Immature natural killer cell (primary cell): Measurements from ENCODE around the gene HGS. TPM values are rescaled to one million over a fixed set of nuclear protein-coding genes. Genes with fewer than 3 reads are reported as not detected.

ENCODE experiments used
- DNase-seq, 3 donors: peaks; one replicate each; pipeline ENCODE4 v3.0.0; 2022; ENCODE audit warnings: mixed read lengths in 1 of 3
- H3K27ac Mint-ChIP-seq, 6 donors: one replicate each; pipeline ENCODE4 v1.8.0; 2020; ENCODE audit warnings: mixed read lengths in 6 of 6, mild to moderate bottlenecking in 5 of 6, inconsistent platforms in 4 of 6, moderate library complexity in 3 of 6
- H3K27me3 Mint-ChIP-seq, 3 donors: one replicate each; pipeline ENCODE4 v1.8.0; 2020 to 2021; ENCODE audit warnings: low read depth in 3 of 3, mild to moderate bottlenecking in 3 of 3, mixed read lengths in 3 of 3, moderate library complexity in 3 of 3, inconsistent platforms in 1 of 3
- H3K36me3 Mint-ChIP-seq, 3 donors: one replicate each; pipeline ENCODE4 v1.8.0; 2020; ENCODE audit warnings: mixed read lengths in 3 of 3, inconsistent platforms in 2 of 3, mild to moderate bottlenecking in 2 of 3
- H3K4me1 Mint-ChIP-seq, 2 donors: one replicate each; pipeline ENCODE4 v1.8.0; 2020; ENCODE audit warnings: inconsistent platforms in 2 of 2, mild to moderate bottlenecking in 2 of 2, mixed read lengths in 2 of 2, moderate library complexity in 1 of 2
- H3K4me3 Mint-ChIP-seq, 5 donors: one replicate each; pipeline ENCODE4 v1.8.0; 2020; ENCODE audit warnings: mild to moderate bottlenecking in 5 of 5, mixed read lengths in 5 of 5, inconsistent platforms in 3 of 5, moderate library complexity in 3 of 5
- H3K9me3 Mint-ChIP-seq, 6 donors: one replicate each; pipeline ENCODE4 v1.8.0; 2020; ENCODE audit warnings: mild to moderate bottlenecking in 6 of 6, mixed read lengths in 6 of 6, inconsistent platforms in 4 of 6, moderate library complexity in 3 of 6
- polyA plus RNA-seq, 3 donors: library from polyadenylated mRNA; unstranded; fragments of 300-500 nt; fragmentation: Illumina TruSeq; gene quantifications; one replicate each; pipeline ENCODE4 v1.2.3, GENCODE V29; 2021

Gene HGS
- polyA plus RNA-seq, 3 donors from 2014 or later: 12.4 to 40.4 (median 17.3) TPM

- Mint-ChIP-seq H3K36me3 (no peaks in the 10 kb centered on the region), H3K4me3 (no peak overlapping the region), H3K27ac (no peak overlapping the region), H3K4me1 (peaks cover 5 to 7% of the 10 kb centered on the region in 2 donors), H3K9me3 (no peaks in the 10 kb centered on the region), H3K27me3 (peaks cover 0 to 5% (median 0%) of the 10 kb centered on the region in 3 donors)
- DNase-seq: no peak
These were observed 32.8 kb downstream of the HGS start for GRCh38 chr17:81716674-81716996.

- no peak overlapping the region for H3K27ac Mint-ChIP-seq
- H3K9me3 Mint-ChIP-seq: no peaks in the 10 kb centered on the region
- H3K27me3 Mint-ChIP-seq: peaks cover 0 to 5% (median 0%) of the 10 kb centered on the region in 3 donors
- no peaks in the 10 kb centered on the region for H3K36me3 Mint-ChIP-seq
- DNase-seq: no peak
- no peak overlapping the region for H3K4me3 Mint-ChIP-seq
- H3K4me1 Mint-ChIP-seq: peaks cover 5 to 7% of the 10 kb centered on the region in 2 donors
These were observed 33.4 kb downstream of the HGS start for GRCh38 chr17:81717049-81717765.

- Mint-ChIP-seq H3K9me3 (no peaks in the 10 kb centered on the region), H3K36me3 (no peaks in the 10 kb centered on the region), H3K27me3 (peaks cover 0 to 5% (median 0%) of the 10 kb centered on the region in 3 donors), H3K4me3 (no peak overlapping the region), H3K27ac (no peak overlapping the region), H3K4me1 (peaks cover 4 to 5% of the 10 kb centered on the region in 2 donors)
- no peak for DNase-seq
These were observed 33.9 kb downstream of the HGS start for GRCh38 chr17:81717766-81718089.

- Mint-ChIP-seq H3K4me3 (no peak overlapping the region), H3K36me3 (no peaks in the 10 kb centered on the region)
These were observed 35.8 kb downstream of the HGS start for GRCh38 chr17:81719410-81720266.

GRCh38 chr17:81720267-81721071 lies 36.7 kb downstream of the HGS start:
- no peaks in the 10 kb centered on the region for H3K36me3 Mint-ChIP-seq
- H3K9me3 Mint-ChIP-seq: no peaks in the 10 kb centered on the region
- H3K4me1 Mint-ChIP-seq: no peaks in the 10 kb centered on the region
- no peak for DNase-seq
- no peak overlapping the region for H3K27ac Mint-ChIP-seq
- peaks cover 0 to 2% (median 0%) of the 10 kb centered on the region in 3 donors for H3K27me3 Mint-ChIP-seq
- H3K4me3 Mint-ChIP-seq: no peak overlapping the region

More at GRCh38 chr17:81719410-81720266, 35.8 kb downstream of the HGS start:
- H3K27ac Mint-ChIP-seq: no peak overlapping the region
- H3K27me3 Mint-ChIP-seq: peaks cover 0 to 2% (median 0%) of the 10 kb centered on the region in 3 donors
- H3K9me3 Mint-ChIP-seq: no peaks in the 10 kb centered on the region
- H3K4me1 Mint-ChIP-seq: no peaks in the 10 kb centered on the region
- no peak for DNase-seq

- Mint-ChIP-seq H3K9me3 (no peaks in the 10 kb centered on the region), H3K36me3 (no peaks in the 10 kb centered on the region), H3K27me3 (peaks cover 0 to 2% (median 0%) of the 10 kb centered on the region in 3 donors), H3K27ac (no peak overlapping the region), H3K4me1 (no peaks in the 10 kb centered on the region), H3K4me3 (no peak overlapping the region)
- DNase-seq: no peak
These were observed 38.6 kb downstream of the HGS start for GRCh38 chr17:81722184-81723120.

GRCh38 chr17:81723651-81724209 lies 39.9 kb downstream of the HGS start:
- peaks cover 0 to 2% (median 0%) of the 10 kb centered on the region in 3 donors for H3K27me3 Mint-ChIP-seq
- H3K27ac Mint-ChIP-seq: no peak overlapping the region
- H3K4me1 Mint-ChIP-seq: no peaks in the 10 kb centered on the region
- H3K9me3 Mint-ChIP-seq: no peaks in the 10 kb centered on the region
- DNase-seq: no peak
- H3K36me3 Mint-ChIP-seq: no peaks in the 10 kb centered on the region
- no peak overlapping the region for H3K4me3 Mint-ChIP-seq

GRCh38 chr17:81725439-81725838 lies 41.6 kb downstream of the HGS start:
- no peak overlapping the region for H3K27ac Mint-ChIP-seq
- no peaks in the 10 kb centered on the region for H3K36me3 Mint-ChIP-seq
- peaks cover 0 to 2% (median 0%) of the 10 kb centered on the region in 3 donors for H3K27me3 Mint-ChIP-seq
- H3K4me1 Mint-ChIP-seq: no peaks in the 10 kb centered on the region
- no peak overlapping the region for H3K4me3 Mint-ChIP-seq
- no peak for DNase-seq
- no peaks in the 10 kb centered on the region for H3K9me3 Mint-ChIP-seq

- Mint-ChIP-seq H3K27me3 (peaks cover 0 to 2% (median 0%) of the 10 kb centered on the region in 3 donors), H3K4me3 (no peak overlapping the region), H3K9me3 (no peaks in the 10 kb centered on the region), H3K27ac (no peak overlapping the region), H3K36me3 (no peaks in the 10 kb centered on the region), H3K4me1 (no peaks in the 10 kb centered on the region)
- DNase-seq: no peak
These were observed 42.2 kb downstream of the HGS start for GRCh38 chr17:81726004-81726403.

GRCh38 chr17:81727324-81728031 lies 43.7 kb downstream of the HGS start:
- no peaks in the 10 kb centered on the region for H3K4me1 Mint-ChIP-seq
- no peaks in the 10 kb centered on the region for H3K36me3 Mint-ChIP-seq
- peaks cover 0 to 2% (median 0%) of the 10 kb centered on the region in 3 donors for H3K27me3 Mint-ChIP-seq
- H3K27ac Mint-ChIP-seq: no peak overlapping the region
- H3K9me3 Mint-ChIP-seq: no peaks in the 10 kb centered on the region
- no peak for DNase-seq
- no peak overlapping the region for H3K4me3 Mint-ChIP-seq

- peaks cover 0 to 2% of the 10 kb centered on the region in 2 donors for H3K4me1 Mint-ChIP-seq
- no peak overlapping the region for H3K27ac Mint-ChIP-seq
- DNase-seq: peak; percentile 38 to 52 (median 42)
- H3K27me3 Mint-ChIP-seq: peaks cover 0 to 2% (median 0%) of the 10 kb centered on the region in 3 donors
- no peak overlapping the region for H3K4me3 Mint-ChIP-seq
- no peaks in the 10 kb centered on the region for H3K36me3 Mint-ChIP-seq
- H3K9me3 Mint-ChIP-seq: no peaks in the 10 kb centered on the region
These were observed 49.9 kb downstream of the HGS start for GRCh38 chr17:81733507-81734404.
